Endothelial cell (in vitro differentiated cells): Measurements from ENCODE around the gene PLXNC1. TPM values are rescaled to one million over a fixed set of nuclear protein-coding genes. Genes with fewer than 3 reads are reported as not detected.

Experiments
- DNase-seq: peaks from one replicate; pipeline ENCODE4 v3.0.0; 2021; ENCODE audit warnings: low spot score
- H3K27ac Mint-ChIP-seq: one replicate; pipeline ENCODE4 v1.8.0; 2021; ENCODE audit warnings: mixed read lengths, inconsistent platforms; ENCODE audit not compliant: unreplicated experiment
- H3K27me3 Mint-ChIP-seq: one replicate; pipeline ENCODE4 v1.8.0; 2021; ENCODE audit warnings: mild to moderate bottlenecking, moderate library complexity, mixed read lengths, inconsistent platforms; ENCODE audit not compliant: unreplicated experiment
- H3K36me3 Mint-ChIP-seq: one replicate; pipeline ENCODE4 v1.8.0; 2021; ENCODE audit warnings: mild to moderate bottlenecking, low read depth, mixed read lengths, inconsistent platforms; ENCODE audit not compliant: unreplicated experiment
- H3K4me1 Mint-ChIP-seq: one replicate; pipeline ENCODE4 v1.8.0; 2021; ENCODE audit warnings: mild to moderate bottlenecking, mixed read lengths, inconsistent platforms; ENCODE audit not compliant: unreplicated experiment
- H3K4me3 Mint-ChIP-seq: one replicate; pipeline ENCODE4 v1.8.0; 2021; ENCODE audit warnings: mild to moderate bottlenecking, mixed read lengths, inconsistent platforms; ENCODE audit not compliant: unreplicated experiment
- H3K9me3 Mint-ChIP-seq: one replicate; pipeline ENCODE4 v1.8.0; 2021; ENCODE audit warnings: mixed read lengths, inconsistent platforms; ENCODE audit not compliant: unreplicated experiment
- CTCF ChIP-seq: fragments of 200-600 bp; sonication (generic); IDR thresholded peaks from one replicate; pipeline ENCODE4 v1.5.0; 2021; ENCODE audit warnings: antibody characterized with exemption; ENCODE audit not compliant: unreplicated experiment
- total RNA-seq: library from RNA; stranded (reverse); fragmentation: NEBNext Ultra II Directional; extraction: Animal tissue kit (Norgen Biotek cat#: 25700); gene quantifications from one replicate; pipeline ENCODE4 v1.2.1, GENCODE V29; 2021; ENCODE audit not compliant: unreplicated experiment

Gene PLXNC1
- total RNA-seq, 1 donor from 2014 or later: 1.1 TPM

DNA sequence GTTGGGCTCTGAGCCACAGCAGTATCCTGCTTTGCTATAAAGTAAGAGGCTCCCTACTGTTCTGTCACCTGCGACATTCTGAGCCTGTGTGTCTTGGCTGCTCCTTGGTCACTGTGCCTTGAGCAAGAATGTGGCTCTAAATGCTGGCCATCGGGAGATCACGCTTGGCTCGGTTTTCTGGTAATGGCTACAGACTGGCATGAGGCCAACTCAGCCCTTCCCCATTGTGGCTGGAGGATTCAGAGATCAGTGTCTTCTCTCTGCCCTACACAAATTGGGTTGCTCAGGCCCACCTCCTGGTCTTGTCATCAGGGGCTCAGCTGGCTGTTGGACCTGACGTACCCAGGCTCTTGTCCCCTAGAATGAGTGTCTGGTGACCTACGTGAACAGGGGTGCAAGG, 94.5 kb downstream of the PLXNC1 start:
- H3K9me3 Mint-ChIP-seq: no peaks in the 10 kb centered on the region
- H3K4me3 Mint-ChIP-seq: no peak overlapping the region
- no peaks in the 10 kb centered on the region for H3K36me3 Mint-ChIP-seq
- H3K4me1 Mint-ChIP-seq: no peaks in the 10 kb centered on the region
- H3K27me3 Mint-ChIP-seq: no peaks in the 10 kb centered on the region
- no peak for TF ChIP-seq CTCF
- H3K27ac Mint-ChIP-seq: no peak overlapping the region
- DNase-seq: no peak

GRCh38 chr12:94244165-94245133, 96.1 kb downstream of the PLXNC1 start:
- no peak overlapping the region for H3K27ac Mint-ChIP-seq
- DNase-seq: no peak
- TF ChIP-seq CTCF: no peak
- H3K4me3 Mint-ChIP-seq: no peak overlapping the region
- H3K36me3 Mint-ChIP-seq: no peaks in the 10 kb centered on the region
- H3K27me3 Mint-ChIP-seq: no peaks in the 10 kb centered on the region
- H3K9me3 Mint-ChIP-seq: no peaks in the 10 kb centered on the region
- H3K4me1 Mint-ChIP-seq: no peaks in the 10 kb centered on the region

GRCh38 chr12:94245631-94246383, 97.4 kb downstream of the PLXNC1 start:
- Mint-ChIP-seq H3K36me3 (no peaks in the 10 kb centered on the region), H3K4me3 (no peak overlapping the region), H3K4me1 (no peaks in the 10 kb centered on the region), H3K9me3 (no peaks in the 10 kb centered on the region), H3K27ac (no peak overlapping the region), H3K27me3 (no peaks in the 10 kb centered on the region)
- no peak for TF ChIP-seq CTCF
- DNase-seq: no peak

DNA sequence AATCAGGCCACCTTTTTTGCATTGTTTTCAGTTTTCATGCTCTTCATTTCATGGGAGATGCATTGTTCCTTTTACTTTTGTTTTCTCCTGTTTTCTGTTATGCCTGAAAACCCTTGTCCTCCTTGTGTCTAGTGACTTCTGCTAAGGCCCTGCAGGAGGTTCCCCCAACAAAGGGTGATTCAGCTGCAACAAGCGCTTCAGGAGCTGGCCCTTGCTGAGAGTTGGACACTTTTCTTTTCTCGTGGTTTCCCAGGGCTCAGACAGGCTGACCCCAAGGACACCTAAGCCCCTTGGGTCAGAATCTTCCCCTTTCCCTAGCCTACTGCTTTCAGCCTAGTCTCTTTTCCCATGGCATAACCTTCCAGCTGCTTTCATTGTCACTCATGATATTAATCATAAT, 98.9 kb downstream of the PLXNC1 start:
- Mint-ChIP-seq H3K9me3 (no peaks in the 10 kb centered on the region), H3K27ac (no peak overlapping the region), H3K27me3 (no peaks in the 10 kb centered on the region), H3K4me3 (no peak overlapping the region), H3K36me3 (no peaks in the 10 kb centered on the region), H3K4me1 (no peaks in the 10 kb centered on the region)
- TF ChIP-seq CTCF: no peak
- no peak for DNase-seq
